ENCODE results near the gene AGAP1.

Gene AGAP1

GRCh38 chr2:236171181-236171679, 677.4 kb downstream of the AGAP1 start:
- DNase-seq (ENCODE audit: low read depth): no peak

DNA sequence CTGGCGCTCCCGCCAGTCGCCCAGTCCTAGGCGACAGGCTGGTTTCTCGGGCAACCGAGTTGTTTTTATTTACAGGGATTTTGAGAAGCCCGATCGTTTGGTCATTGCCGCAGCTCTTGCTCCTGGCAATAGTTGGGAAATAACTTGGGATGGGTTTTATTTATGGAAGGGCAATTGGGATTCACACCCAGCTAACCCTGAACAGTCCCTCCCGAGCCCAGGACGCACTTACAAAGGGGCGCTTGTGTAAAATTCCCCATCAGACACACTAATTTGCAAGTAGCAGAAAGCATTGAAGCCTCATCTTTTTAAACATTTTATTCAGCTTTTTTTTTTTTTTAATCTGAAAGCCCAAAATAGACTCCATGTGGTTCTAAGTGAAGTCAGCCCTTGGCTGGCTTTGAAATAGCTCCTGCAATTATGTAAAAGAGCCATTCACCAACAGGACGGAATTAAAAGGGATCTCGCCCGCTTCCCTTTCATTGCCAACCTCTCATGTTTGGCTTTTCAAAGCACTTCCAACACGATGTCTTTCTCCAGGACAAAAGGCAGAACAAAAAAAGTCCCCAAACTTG, 677.9 kb downstream of the AGAP1 start:
- no peak for DNase-seq (ENCODE audit: low read depth)

DNA sequence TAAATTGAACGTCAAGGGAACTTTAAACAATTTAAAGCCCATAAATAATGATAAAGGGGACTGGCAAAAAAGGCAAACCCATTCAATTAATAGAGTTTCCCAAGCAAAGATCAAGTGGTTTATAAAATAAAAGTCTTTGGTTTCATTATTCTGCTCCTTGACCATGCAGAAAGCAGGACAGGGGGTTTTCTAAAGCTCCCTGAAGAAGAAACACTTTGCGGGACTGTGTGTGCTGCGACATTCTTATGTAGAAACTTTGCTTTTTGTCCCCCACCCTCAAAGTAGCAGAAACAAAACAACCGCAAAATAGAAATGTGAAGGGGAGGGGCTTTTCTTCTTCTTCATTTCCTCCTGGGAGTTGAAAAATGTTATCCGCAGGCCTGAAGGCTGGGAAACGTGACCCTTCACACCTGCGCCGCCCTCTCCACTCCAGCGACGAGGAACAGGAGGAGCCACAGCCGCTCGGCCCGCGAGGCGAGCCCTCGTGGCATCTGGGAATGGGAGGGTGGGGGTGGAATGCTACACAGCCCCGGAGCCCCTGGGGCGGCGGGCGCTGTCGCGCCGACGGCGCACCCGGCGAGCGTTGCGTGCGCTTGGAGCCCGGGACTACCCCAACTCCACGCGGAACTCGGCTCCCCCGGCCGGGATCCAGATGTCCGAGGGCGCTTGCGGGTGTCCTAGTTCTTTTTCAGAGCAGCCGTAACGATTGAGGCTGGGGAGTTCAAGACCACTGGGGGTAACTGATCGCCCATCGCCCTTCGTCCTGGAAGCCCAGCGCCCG, 678.6 kb downstream of the AGAP1 start:
- DNase-seq (ENCODE audit: low read depth): no peak

DNA sequence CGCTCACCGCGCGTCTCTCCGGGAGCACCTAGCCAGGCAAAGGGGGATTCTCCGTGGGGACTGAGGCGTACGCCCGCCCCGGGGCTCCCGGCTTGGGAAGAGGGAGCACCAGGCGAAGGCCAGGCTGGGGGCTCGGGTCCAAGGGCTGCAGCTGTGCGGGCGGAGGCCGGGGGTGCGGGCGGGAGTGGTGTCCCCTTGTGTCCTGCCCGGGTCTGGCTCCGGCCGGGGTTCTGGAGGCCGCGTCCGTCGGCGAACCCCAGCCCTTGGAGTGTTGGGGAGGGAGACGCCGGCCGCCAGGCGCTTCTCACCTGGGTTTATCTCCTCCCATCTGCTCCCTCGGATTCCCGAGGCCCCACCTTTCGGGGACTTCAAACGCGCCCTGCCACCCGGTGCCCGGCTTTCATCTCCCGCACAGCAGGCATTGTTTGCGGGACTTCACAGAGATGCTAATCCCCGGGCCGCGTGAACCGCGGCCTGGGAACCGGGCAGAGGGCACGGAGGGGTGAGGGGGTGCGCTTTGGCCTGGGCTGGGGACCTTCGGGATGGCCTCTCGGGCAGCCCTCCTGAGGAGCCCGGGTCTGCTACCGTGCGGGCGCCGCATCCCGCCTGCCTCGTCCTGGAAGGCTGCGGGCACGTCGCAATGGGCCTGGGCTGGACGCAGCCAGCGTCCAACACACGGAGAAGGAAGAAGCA, 679.3 kb downstream of the AGAP1 start:
- no peak for DNase-seq (ENCODE audit: low read depth)

GRCh38 chr2:236173729-236174607, 680.1 kb downstream of the AGAP1 start:
- DNase-seq (ENCODE audit: low read depth): no peak

GRCh38 chr2:236175548-236176150, 681.8 kb downstream of the AGAP1 start:
- no peak for DNase-seq (ENCODE audit: low read depth)

DNA sequence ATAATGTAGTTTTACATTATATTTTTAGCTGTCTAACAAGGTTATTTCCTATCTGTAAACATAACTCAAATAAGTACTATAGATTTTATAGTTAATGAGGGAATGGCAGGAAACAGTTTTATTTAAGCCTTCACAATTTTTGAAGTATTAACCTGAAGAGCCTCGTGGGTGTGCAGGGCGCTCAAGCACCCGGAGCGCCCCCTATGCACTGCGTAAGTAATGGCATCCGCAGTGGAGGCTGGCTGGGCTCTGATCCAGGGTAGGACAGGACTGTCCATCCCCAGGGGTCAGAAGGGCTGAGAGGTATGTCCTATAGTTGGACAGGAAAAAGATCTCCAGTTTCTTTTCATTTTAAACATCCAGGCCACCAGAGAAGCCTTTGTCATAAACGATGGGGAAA, 682.6 kb downstream of the AGAP1 start:
- no peak for DNase-seq (ENCODE audit: low read depth)

DNA sequence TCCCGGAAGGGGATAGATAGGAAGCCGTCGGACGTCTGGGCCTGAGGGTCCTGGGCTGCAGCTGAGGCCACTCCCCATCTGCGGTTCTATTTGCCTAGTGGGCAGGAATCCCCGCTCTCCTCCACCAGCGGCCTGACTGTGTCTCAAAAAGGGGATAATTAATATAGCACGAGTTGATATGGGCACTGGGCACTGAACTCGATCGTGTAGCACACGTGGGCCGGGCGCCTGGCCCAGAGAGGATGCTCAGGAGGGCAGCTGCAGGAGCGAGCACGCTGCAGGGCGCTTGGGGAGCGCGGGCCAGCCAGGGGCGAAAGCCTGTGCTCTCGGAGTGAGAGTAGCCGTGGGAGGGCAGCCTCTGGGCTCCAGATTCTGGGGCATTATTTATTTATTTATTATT, 683.1 kb downstream of the AGAP1 start:
- no peak for DNase-seq (ENCODE audit: low read depth)

DNA sequence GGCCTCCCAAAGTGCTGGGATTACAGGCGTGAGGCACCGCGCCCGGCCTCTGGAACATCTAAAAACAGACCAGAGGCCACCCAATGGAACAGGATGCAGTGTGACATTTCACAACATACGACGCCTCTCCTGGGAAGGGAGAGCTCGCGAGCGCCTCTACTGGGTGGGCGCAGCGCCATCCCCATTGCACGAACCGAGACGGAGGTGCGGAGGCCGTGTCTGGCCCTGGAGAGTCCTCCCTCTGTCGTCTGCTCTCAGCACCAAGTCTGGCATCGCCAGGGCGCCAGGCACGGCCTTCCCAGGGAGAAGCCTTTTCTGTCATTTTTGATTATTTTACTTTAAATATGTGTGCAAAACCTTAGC, 683.7 kb downstream of the AGAP1 start:
- DNase-seq (ENCODE audit: low read depth): no peak

GRCh38 chr2:236177967-236178889, 684.4 kb downstream of the AGAP1 start:
- DNase-seq (ENCODE audit: low read depth): no peak

GRCh38 chr2:236178890-236179235, 685.0 kb downstream of the AGAP1 start:
- no peak for DNase-seq (ENCODE audit: low read depth)

GRCh38 chr2:236179236-236180075, 685.6 kb downstream of the AGAP1 start:
- no peak for DNase-seq (ENCODE audit: low read depth)

DNA sequence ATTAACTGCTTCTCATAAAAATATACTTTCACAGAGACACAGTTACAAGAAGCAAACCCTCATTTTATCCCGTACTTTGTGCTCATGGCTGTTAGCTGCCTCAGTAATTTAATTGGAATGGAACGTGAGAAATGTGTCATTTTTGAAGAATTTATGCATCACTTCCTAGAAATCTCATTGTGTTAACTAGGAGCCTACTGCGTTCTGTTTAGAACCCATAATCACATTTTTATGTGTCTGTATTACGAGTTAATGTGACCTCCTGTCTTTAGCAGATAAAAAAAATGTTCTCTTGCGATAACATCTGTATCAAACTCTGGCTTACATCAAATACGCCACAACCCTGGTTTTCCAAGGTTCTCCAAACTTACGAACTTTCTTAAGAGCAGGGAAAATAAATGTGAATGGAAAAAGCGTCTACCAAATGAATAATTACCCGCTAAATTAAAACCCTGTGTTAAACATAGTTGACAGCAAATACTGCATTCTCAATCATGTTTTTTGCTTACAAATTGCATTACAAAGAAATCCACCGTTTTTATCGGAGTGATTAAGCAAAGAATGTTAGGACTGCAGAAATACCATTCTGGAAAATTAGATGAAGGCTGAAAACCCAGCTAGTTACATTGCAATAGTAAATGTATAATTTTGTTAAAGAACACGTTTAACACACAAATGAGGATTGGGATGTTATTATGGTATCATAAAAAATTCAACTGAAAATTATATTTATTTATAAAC, 686.4 kb downstream of the AGAP1 start:
- DNase-seq (ENCODE audit: low read depth): no peak

GRCh38 chr2:236180831-236181453, 687.1 kb downstream of the AGAP1 start:
- DNase-seq (ENCODE audit: low read depth): no peak
